ENCODE data around the gene SRPX2.

Gene SRPX2

DNA sequence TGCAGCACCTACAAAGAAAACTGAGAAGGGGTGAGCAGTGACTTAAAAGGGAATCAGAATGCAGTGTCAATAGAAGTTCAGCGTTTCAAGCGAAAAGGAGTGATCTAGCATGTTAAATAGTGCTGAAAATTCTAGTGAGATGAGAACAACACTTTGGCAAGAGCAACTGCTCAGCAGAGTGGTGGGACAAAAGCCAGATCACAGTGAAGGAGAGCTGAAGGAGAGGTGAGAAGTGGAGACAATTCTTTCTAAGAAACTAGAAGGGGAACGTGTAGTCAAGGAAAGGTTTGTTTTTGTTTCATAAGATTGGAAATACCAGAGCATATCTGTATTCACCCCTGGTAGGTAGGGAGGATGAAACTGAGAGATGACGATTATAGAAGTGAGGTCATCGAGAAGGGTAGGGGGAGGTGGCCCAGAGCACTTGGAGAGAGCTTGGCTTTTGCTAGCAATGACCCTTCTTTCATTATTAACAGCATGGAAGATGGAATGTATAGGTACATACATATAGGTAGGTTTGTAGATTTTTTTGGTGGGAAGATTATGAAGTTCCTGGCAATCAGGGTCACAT, 33.7 kb downstream of the SRPX2 start:
- TF ChIP-seq, protein P1, sequence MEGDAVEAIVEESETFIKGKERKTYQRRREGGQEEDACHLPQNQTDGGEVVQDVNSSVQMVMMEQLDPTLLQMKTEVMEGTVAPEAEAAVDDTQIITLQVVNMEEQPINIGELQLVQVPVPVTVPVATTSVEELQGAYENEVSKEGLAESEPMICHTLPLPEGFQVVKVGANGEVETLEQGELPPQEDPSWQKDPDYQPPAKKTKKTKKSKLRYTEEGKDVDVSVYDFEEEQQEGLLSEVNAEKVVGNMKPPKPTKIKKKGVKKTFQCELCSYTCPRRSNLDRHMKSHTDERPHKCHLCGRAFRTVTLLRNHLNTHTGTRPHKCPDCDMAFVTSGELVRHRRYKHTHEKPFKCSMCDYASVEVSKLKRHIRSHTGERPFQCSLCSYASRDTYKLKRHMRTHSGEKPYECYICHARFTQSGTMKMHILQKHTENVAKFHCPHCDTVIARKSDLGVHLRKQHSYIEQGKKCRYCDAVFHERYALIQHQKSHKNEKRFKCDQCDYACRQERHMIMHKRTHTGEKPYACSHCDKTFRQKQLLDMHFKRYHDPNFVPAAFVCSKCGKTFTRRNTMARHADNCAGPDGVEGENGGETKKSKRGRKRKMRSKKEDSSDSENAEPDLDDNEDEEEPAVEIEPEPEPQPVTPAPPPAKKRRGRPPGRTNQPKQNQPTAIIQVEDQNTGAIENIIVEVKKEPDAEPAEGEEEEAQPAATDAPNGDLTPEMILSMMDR (IDR thresholded peaks at IDR 0.05) = no peak
- DNase-seq (ENCODE audit: low spot score) = no peak
- no peak overlapping the region for H3K27ac ChIP-seq
- no peak overlapping the region for H3K4me3 ChIP-seq

DNA sequence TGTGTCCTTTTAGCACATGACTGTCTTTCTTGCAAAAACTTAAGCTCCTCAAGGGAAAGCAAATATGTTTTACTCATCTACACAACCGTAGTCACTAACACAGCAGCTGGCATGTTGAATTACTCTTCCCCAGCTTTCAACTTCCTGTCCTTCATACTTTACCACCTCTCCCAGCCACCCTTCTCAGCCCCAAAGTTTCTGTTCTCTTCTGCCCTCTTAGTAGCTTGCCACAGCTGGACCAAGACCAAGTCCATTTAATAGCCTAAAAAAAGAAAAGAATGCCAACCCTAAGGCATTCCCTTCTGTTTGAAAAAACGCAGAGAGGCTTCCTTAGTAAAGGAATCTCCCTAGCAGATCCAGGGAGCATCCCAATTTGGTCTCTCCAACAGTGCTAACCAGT, 36.8 kb downstream of the SRPX2 start:
- TF ChIP-seq, protein P1 (IDR thresholded peaks at IDR 0.05) = no peak
- Histone ChIP-seq H3K27ac (no peak overlapping the region), H3K4me3 (no peak overlapping the region)
- no peak for DNase-seq (ENCODE audit: low spot score)

DNA sequence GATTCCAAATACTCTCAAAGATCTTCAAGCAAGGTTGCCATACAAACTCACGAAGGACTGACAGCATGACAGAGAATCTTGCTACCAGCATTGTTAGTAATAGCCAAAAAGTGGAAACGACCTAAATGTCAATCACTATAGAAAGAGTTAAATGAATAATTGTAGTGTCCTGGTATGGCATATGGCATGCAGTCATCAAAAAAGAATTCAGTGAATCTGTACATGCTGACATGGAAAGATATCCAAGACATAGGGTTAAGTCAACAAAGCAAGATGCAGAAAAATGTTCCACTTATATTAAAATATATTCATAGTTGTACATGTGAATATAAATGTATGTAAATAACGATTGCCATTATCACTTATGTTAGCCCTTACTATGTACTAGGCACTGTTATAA, 37.6 kb downstream of the SRPX2 start:
- TF ChIP-seq, protein P1 (IDR thresholded peaks at IDR 0.05) = no peak
- H3K4me3 ChIP-seq = no peak overlapping the region

DNA sequence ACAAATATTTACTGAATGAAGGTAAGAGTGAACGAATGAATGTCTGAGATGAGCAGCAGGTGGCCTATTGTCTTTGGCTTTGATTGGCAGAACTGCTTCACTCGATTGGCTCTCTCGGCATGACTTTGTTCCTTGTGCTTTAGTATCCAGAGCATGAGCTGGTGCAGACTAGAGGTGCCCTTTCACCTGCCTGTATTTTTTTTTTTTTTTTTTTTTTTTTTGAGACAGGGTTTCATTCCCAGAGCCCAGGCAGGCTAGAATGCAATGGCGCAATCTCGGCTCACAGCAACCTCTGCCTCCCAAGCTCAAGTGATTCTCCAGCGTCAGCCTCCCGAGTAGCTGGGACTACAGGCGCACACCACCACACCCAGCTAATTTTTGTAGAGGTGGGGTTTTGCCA, 38.9 kb downstream of the SRPX2 start:
- DNase-seq (ENCODE audit: low spot score) = no peak
- TF ChIP-seq, protein P1 (IDR thresholded peaks at IDR 0.05) = no peak
- Histone ChIP-seq H3K4me3 (no peak overlapping the region), H3K27ac (no peak overlapping the region)

More for the DNA sequence above, 37.6 kb downstream of the SRPX2 start:
- no peak for DNase-seq (ENCODE audit: low spot score)
- no peak overlapping the region for H3K27ac ChIP-seq

DNA sequence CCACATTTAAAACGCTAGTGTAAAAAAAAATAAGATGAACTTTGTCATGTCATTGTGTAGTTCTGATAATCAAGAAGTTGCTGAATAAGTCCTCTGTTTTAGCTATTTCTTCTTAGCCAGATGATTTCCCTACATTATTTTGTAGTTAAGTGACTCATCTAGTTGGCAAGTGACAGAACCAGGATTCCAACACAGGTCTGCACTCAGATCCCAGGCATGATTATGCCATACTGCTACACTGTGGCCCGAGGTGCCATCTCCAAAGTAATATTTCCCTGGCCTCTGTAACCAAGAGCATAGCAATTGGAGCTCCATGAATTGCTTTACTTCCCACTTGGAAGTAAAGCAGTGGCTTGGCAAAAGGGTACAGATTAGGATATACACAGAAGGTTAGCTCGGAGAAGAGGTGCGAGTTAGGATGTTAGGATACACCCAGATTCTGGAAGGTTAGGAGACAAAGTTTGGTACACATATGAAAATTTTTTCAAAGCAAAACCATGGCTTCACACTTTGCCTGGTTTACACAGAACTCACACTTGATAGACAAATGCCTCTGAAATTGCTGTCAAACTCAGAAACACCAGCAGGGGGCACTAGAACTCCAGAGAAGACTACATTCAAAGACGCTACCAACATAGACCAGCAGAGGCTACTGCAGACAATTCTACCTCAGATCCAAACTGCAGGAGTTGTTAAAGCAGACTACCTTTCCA, 41.4 kb downstream of the SRPX2 start:
- TF ChIP-seq, protein P1 (IDR thresholded peaks at IDR 0.05) = peak; percentile 83
- DNase-seq (ENCODE audit: low spot score) = no peak
- no peak overlapping the region for H3K27ac ChIP-seq
- no peak overlapping the region for H3K4me3 ChIP-seq

DNA sequence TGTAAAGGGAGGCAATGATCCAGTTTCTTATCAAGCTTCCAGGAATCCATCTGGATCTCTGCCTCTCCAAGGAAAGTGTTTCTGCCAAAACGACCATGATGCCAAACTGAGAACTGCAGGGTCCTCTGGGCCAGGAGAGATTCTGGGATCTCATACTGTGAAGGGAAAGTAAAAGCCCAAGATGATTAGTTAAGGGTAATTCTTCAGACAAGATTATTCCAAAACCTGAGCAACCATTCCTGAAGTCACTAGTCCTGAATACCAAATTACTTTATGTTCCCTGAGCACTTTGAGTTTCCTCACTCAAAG, 42.0 kb downstream of the SRPX2 start:
- no peak for DNase-seq (ENCODE audit: low spot score)
- Histone ChIP-seq H3K27ac (no peak overlapping the region), H3K4me3 (no peak overlapping the region)
- TF ChIP-seq, protein P1 (IDR thresholded peaks at IDR 0.05) = peak; percentile 5

DNA sequence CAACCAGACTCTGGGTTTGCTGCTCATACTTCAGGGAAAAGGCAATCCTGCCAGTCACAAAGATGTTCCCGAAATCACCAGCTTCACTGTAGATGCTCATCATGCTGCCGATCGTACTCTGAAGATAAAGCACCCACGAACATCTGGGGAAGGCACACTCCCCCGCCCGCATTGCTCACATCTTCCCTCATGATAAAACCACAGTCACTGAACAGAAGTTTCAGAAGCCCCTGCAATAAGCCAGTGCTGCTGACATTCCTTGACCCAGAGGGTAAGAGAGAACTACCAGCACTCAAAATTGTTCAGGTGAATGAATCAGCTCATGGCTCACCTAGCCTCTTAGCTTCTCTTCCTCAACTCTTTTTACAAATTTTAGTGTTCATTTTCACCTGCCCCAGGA, 43.1 kb downstream of the SRPX2 start:
- Histone ChIP-seq H3K4me3 (no peak overlapping the region), H3K27ac (no peak overlapping the region)
- no peak for DNase-seq (ENCODE audit: low spot score)
- TF ChIP-seq, protein P1 (IDR thresholded peaks at IDR 0.05) = no peak

Measured in coronary artery (tissue), 2 donors.